Ovary (tissue), 9 donors: ENCODE measurements around the gene GPR6. TPM values are rescaled to one million over a fixed set of nuclear protein-coding genes. Genes with fewer than 3 reads are reported as not detected.

Experiments
- DNase-seq, 5 donors: peaks; one replicate each; pipeline ENCODE4 v3.0.0-alpha.2; 2019 to 2020
- H3K27ac ChIP-seq, 2 donors: fragments of 200-600 bp; one replicate each; pipeline versions ENCODE4 v1.5.1 to v1.8.0; 2019 to 2022
- H3K27me3 ChIP-seq: fragments of 200-600 bp; one replicate; pipeline ENCODE4 v1.8.0; 2022
- H3K36me3 ChIP-seq: fragments of 200-600 bp; sonication (generic); one replicate; pipeline ENCODE4 v1.5.1; 2019
- H3K4me1 ChIP-seq: one replicate; pipeline ENCODE4 v1.8.1; 2013; ENCODE audit warnings: mild to moderate bottlenecking, moderate library complexity; ENCODE audit not compliant: insufficient read depth
- H3K4me3 ChIP-seq: fragments of 200-600 bp; sonication (generic); one replicate; pipeline ENCODE4 v1.5.1; 2017
- H3K9me3 ChIP-seq, 2 donors: fragments of 200-600 bp in 1 of 2; sonication (generic) in 1 of 2; one replicate each; pipeline versions ENCODE4 v1.5.1 to v1.8.1; 2013 to 2019; ENCODE audit warnings: mild to moderate bottlenecking in 1 of 2, moderate library complexity in 1 of 2
- EP300 ChIP-seq: sonication (generic); formaldehyde crosslinking; IDR thresholded peaks from one replicate; pipeline ENCODE4 v1.6.1; 2017; ENCODE audit warnings: antibody characterized with exemption
- POLR2A ChIP-seq: fragments of 450-650 bp; IDR thresholded peaks from one replicate; pipeline ENCODE4 v1.6.1; 2017; ENCODE audit warnings: antibody characterized with exemption, mild to moderate bottlenecking, moderate library complexity
- WGBS, 3 donors: extraction: QIAGEN DNeasy Blood & Tissue Kit in 1 of 3; methylation state at CpG; one replicate each; pipeline versions ENCODE4 v1.1.5 to v1.1.7; 2013 to 2017; 5-methylcytosine and 5-hydroxymethylcytosine counted together
- intact Hi-C, 4 donors: fragments of 100-400 bp; cut with DNase I; formaldehyde crosslinking; loops; one replicate each; pipeline versions ENCODE4 v1.11.0 to v1.15.1; 2022 to 2023
- polyA plus RNA-seq, 2 donors: library from polyadenylated mRNA; stranded (reverse); fragments of 200-250 nt in 1 of 2; fragments of 350-450 nt in 1 of 2; fragmentation: Illumina TruSeq in 1 of 2; extraction: RNeasy Lipid Tissue Mini Kit (QIAGEN cat#74804) in 1 of 2; gene quantifications; one replicate each; pipeline ENCODE4 v1.2.3, GENCODE V29; 2013 to 2014
- total RNA-seq, 7 donors: library from RNA; depleted of rRNA in 2 of 7; stranded (reverse); fragments of >200 nt in 2 of 7; fragmentation: NEBNext Ultra II Directional in 3 of 7; extraction: Animal tissue kit (Norgen Biotek cat#: 25700) in 3 of 7; gene quantifications; one replicate each; pipeline versions ENCODE4 v1.1.0 to v1.2.4, GENCODE V29; 2016 to 2023
- TF ChIP-seq, protein P1 (sequence below), 3 donors: fragments of 450-650 bp in 2 of 3; fragments of 200-600 bp in 1 of 3; IDR thresholded peaks; one replicate each; pipeline versions ENCODE4 v1.5.1 to v1.8.0; 2016 to 2022; ENCODE audit warnings: antibody characterized with exemption in 3 of 3, mild to moderate bottlenecking in 1 of 3
- donor health status: DM: no; HTN: no; CAD: no; lungs with moderate emphysema.
- donor health status: DM: no; HTN: no; CAD: no.
- donor health status: Bipolar disorder and iron deficiency.
- donor health status: DM: yes; HTN: yes; CAD: no.
- donor health status: DM: no; HTN: no; CAD: no.
- donor health status: DM: yes; HTN: yes; CAD: no.

The GPR6 gene
- total and polyA plus RNA-seq, 9 donors: not detected

DNA sequence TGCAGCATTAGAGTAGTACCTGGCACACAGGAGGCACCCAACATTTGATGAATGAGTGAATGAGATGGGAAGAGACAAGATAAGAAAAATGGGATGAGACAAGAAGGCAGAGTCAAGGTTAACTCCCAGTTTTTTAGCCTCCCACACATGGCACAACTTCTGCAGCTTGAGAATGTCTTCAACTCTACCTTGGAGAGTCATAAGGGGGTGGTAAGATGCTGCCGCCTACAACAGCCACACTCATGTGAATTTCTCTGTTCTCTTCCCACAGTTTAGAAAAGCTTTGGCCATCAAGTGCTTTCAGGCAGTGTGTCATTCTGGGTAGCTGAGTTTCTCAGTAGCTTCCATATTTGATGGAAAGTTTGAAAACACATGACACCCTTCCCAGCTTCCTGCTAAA lies 19.5 kb upstream of the GPR6 start:
- H3K27ac ChIP-seq: no peak overlapping the region
- TF ChIP-seq, protein P1, sequence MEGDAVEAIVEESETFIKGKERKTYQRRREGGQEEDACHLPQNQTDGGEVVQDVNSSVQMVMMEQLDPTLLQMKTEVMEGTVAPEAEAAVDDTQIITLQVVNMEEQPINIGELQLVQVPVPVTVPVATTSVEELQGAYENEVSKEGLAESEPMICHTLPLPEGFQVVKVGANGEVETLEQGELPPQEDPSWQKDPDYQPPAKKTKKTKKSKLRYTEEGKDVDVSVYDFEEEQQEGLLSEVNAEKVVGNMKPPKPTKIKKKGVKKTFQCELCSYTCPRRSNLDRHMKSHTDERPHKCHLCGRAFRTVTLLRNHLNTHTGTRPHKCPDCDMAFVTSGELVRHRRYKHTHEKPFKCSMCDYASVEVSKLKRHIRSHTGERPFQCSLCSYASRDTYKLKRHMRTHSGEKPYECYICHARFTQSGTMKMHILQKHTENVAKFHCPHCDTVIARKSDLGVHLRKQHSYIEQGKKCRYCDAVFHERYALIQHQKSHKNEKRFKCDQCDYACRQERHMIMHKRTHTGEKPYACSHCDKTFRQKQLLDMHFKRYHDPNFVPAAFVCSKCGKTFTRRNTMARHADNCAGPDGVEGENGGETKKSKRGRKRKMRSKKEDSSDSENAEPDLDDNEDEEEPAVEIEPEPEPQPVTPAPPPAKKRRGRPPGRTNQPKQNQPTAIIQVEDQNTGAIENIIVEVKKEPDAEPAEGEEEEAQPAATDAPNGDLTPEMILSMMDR (IDR thresholded peaks at IDR 0.05): no peak
- TF ChIP-seq EP300 (no peak), POLR2A (no peak)
- no peak overlapping the region for H3K4me3 ChIP-seq
- no peaks in the 10 kb centered on the region for H3K27me3 ChIP-seq
- intact Hi-C loops: no loop called here
- no peaks in the 10 kb centered on the region for H3K9me3 ChIP-seq
- no peak for DNase-seq
- H3K4me1 ChIP-seq: no peaks in the 10 kb centered on the region
- 64 to 95% (median 67%) methylated on average over 1 of the region's 1 CpG for WGBS, 3 donors
- no peaks in the 10 kb centered on the region for H3K36me3 ChIP-seq

- no peak overlapping the region for H3K27ac ChIP-seq
- 79 to 81% (median 79%) methylated on average over 5 of the region's 5 CpGs for WGBS, 3 donors
- H3K9me3 ChIP-seq: no peaks in the 10 kb centered on the region
- intact Hi-C loops: no loop called here
- no peaks in the 10 kb centered on the region for H3K27me3 ChIP-seq
- H3K36me3 ChIP-seq: no peaks in the 10 kb centered on the region
- no peak overlapping the region for H3K4me3 ChIP-seq
- H3K4me1 ChIP-seq: no peaks in the 10 kb centered on the region
- TF ChIP-seq POLR2A: no peak
- TF ChIP-seq EP300: no peak
- TF ChIP-seq, protein P1 (IDR thresholded peaks at IDR 0.05): no peak
- no peak for DNase-seq
These were observed 16.5 kb upstream of the GPR6 start for GRCh38 chr6:109961611-109962041.

DNA sequence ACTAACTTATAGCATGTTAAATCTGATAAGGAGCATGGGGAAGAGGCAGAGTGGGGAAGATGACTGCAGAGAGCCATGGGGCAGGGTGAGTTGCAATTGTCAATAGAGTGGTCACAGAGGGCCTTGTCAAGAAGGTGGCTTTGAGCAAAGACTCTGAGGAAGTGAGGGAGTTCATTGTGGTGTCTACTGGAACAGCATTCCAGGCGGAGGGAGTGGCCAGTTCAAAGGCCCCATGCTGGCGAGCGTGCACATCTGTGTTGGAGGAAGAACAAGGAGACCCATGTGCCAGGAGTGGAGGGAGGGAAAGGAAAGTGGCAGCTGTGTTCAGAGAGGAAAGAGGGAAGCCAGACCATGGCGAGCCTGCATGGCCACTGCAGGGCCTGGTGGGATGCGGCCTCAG lies 15.8 kb upstream of the GPR6 start:
- 83 to 88% (median 85%) methylated on average over 5 of the region's 5 CpGs for WGBS, 3 donors
- Histone ChIP-seq H3K9me3 (no peaks in the 10 kb centered on the region), H3K36me3 (no peaks in the 10 kb centered on the region), H3K4me1 (no peaks in the 10 kb centered on the region), H3K27ac (no peak overlapping the region), H3K4me3 (no peak overlapping the region), H3K27me3 (no peaks in the 10 kb centered on the region)
- TF ChIP-seq EP300 (no peak), POLR2A (no peak)
- TF ChIP-seq, protein P1 (IDR thresholded peaks at IDR 0.05): no peak
- no peak for DNase-seq
- intact Hi-C loops: no loop called here

GRCh38 chr6:109963598-109964170 lies 14.4 kb upstream of the GPR6 start:
- H3K9me3 ChIP-seq: no peaks in the 10 kb centered on the region
- intact Hi-C loops: no loop called here
- H3K27me3 ChIP-seq: no peaks in the 10 kb centered on the region
- H3K27ac ChIP-seq: no peak overlapping the region
- no peak overlapping the region for H3K4me3 ChIP-seq
- no peaks in the 10 kb centered on the region for H3K4me1 ChIP-seq
- no peaks in the 10 kb centered on the region for H3K36me3 ChIP-seq
- WGBS, 3 donors: 90 to 100% (median 91%) methylated on average over 2 of the region's 2 CpGs
- DNase-seq: no peak
- TF ChIP-seq EP300 (no peak), POLR2A (no peak)
- TF ChIP-seq, protein P1 (IDR thresholded peaks at IDR 0.05): no peak
